ENCODE results near the gene CIBAR2.

The CIBAR2 gene

GRCh38 chr16:85100265-85100664 is 12.0 kb downstream of the CIBAR2 start:
- DNase-seq = no peak

DNA sequence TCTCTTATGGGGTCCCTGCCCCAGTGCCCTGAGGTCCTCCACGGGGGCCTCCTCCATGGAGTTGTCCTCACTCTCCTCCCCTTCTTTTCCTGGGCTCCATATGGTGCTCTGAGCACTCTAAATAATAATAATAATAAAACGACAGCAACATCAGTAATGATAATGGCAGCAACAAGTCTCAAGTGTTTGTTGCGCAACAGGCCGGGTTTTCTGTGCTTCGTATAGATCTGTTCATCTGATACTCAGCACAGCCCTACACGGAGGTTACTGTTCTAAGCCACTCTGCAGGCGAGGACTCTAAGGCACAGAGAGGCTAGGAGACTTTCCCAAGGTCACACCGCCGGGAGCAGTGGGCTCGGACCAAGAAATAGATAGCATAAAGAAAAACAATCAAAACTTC is 13.7 kb downstream of the CIBAR2 start:
- DNase-seq = no peak

- DNase-seq = no peak
These were observed 15.4 kb downstream of the CIBAR2 start for GRCh38 chr16:85096921-85097320.

DNA sequence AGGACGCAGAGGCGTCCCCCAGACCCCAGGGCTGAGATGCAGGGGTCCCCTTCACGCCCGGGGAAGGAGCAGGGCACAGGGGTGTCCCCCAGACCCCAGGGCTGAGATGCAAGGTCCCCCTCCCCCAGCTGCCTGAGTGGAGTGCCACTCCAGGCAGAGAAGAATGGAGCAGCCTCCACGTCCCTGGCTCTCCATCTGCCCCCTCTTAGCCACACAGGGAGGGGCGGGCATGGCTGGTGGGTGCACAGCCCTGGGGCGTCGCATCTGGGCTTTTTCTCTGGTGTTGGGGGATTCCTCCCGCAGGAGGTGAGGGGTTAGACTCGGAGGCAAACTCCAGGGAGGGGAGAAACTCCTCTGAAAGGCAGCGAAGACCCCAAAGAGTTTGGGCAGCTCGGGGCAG is 17.5 kb downstream of the CIBAR2 start:
- DNase-seq = no peak

DNA sequence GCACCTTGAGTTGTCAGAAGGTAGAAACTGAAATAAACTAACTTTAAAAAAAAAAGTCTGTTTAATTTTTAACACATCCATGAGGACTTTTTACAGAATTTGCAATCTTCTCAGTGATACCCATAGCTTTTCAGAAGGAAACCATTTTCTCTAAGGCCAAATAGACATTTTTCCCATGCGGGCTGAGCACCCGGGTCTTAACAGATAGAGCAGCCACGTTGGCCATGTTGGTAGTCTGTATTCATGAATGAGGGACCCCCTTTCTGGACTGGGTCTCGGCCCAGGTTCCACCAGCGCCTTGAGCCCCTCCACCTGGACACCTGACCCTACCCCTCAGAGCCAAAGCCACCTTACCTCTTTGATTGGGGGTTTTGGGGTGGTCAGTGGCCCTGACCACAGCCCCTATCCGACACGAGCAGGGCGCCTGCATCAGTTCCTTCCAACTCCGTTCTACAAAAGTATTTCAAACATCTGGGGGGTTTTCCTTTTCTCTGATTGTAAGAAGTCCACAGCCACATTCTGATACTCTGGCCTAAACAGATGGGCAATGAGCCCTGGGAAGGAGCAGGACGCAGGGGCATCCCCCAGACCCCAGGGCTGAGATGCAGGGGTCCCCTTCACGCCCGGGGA is 18.0 kb downstream of the CIBAR2 start:
- no peak for DNase-seq

- DNase-seq = no peak
These were observed 18.6 kb downstream of the CIBAR2 start for GRCh38 chr16:85093705-85094104.

GRCh38 chr16:85092851-85093250 is 19.4 kb downstream of the CIBAR2 start:
- no peak for DNase-seq

DNA sequence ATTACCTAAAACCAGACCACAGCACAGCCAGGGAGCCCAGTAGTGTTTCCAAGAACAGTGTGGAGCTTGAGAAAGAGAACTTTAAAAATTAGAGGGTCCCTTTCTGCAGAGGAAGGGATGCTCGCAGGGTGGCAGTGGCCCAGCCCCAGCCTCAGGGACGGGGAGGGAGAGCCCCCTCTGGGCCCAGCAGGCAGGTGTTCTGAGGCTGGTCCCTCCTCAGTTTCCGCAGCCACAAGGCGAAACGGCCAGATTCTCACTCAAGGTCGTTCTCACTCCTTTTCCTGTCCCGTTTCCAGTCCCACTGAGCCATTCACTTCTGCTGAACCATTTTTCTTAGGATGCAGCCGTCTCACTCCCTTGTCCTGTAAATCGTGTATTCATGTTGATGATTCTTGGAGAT is 20.0 kb downstream of the CIBAR2 start:
- DNase-seq = no peak

GRCh38 chr16:85091522-85091910 is 20.8 kb downstream of the CIBAR2 start:
- no peak for DNase-seq

DNA sequence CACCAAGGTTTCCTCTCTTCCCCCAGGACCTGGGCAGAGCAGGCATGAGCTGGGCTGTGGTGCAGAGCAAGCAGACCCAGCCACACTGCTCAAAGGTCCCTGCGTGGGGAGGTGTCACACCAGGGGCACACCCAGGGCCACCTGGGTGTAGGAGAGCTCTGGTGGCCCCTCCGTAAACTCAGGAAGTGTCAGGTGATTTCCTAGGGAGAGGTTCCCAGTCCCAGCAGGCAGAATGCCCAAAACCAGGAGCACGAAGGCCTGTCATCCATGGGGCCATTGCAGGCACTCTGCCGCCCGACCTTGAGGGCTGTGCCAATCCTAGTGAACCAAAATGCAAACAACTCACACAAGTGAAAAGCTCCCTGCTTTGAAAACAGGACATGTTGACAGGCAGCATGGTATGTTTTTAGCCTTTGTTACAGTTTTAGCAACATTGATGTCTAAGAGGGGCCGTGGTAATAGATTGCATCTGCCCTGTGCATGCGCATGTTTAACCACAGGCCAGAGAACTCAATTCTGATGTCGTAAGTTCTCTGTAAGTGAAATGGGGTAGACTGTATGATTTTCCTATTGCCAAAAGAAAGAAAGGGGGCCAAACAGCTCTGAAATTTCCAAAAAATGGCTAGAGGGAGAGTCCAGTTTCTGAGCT is 21.3 kb downstream of the CIBAR2 start:
- no peak for DNase-seq

- DNase-seq = no peak
These were observed 22.1 kb downstream of the CIBAR2 start for GRCh38 chr16:85090181-85090580.

- no peak for DNase-seq
These were observed 22.7 kb downstream of the CIBAR2 start for GRCh38 chr16:85089525-85089924.

- no peak for DNase-seq
These were observed 23.6 kb downstream of the CIBAR2 start for GRCh38 chr16:85088570-85089199.

- DNase-seq = no peak
These were observed 24.2 kb downstream of the CIBAR2 start for GRCh38 chr16:85087899-85088569.

GRCh38 chr16:85086347-85087291 is 25.7 kb downstream of the CIBAR2 start:
- DNase-seq = peak; percentile 72

DNA sequence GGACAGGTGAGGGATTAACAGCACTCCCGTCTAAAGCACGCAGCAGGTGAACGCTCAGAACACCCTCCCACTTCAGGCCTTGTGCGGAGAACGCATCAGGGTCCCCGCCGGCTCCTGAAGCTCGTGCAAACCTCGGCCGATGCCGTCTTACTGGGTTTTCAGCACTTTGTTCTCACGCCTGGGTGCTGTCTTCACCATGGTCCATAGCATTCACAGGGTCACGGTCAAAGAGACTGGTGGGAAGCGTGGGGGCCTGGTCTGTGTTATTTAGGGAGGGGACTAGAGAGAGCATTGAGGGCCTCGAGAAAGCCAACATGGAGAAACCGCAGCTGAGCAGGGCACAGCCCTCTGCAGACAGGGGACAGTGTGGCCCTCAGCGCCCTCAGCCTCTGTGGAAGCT is 26.6 kb downstream of the CIBAR2 start:
- DNase-seq = no peak

DNA sequence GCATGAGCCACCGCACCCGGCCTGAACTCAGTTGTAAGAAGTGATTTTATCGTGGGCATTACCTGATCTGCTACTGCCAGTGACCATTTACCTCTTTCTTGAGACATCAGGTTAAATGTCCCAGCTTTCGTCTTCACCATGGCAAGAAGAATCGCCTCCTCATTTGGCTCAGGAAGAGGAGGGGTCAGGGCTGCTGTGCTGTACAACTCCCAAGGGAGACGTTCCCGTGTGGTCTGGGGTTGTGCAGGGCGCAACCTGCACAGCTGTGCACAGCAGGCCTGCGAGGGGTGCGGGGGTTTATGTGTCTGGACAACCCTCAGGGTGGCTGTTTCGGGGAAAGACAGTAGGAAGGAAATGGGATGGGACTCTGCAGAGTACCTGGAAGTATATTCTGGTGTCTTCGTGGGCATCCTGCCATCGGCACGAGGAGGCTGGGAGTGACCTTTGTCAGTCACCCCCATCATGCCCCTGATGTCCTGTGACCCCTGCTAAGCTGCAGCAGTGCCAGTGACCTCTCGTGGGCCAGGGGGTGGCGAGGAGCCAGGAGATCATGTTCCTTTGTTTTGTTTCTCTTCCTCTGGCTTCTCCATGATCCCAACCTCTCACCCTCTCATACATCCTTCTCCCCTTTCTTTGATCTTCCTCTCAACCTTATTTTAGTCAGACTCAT is 27.3 kb downstream of the CIBAR2 start:
- DNase-seq = no peak

DNA sequence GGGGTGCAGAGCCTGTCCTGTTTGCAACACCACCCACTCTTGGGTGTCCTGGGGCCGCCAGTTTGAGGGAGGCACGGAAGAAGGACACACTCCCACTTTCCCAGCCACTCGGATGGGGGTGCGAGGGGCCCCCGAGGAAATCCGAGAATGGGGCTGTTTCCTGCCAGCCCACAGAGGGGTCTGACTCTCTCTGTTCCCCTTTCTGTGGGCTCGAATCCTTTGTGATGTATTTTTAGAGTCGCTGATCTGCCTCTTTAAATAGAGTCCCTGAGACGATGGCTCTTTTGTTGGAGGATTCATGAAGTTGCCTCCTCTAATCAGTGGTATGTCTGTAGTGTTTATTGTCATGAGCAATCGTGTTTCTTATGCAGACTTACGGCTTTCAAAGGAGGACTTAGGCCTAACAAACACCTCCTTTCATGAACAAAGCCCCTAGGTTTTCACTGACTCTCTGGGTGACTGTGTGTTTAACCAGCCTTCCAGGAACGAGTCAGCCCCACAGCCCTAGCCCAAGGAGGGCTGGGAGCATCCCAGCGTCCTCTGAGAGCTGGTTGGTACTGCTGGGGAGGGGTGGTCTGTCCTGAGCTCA is 29.1 kb downstream of the CIBAR2 start:
- DNase-seq = no peak

- DNase-seq = no peak
These were observed 29.9 kb downstream of the CIBAR2 start for GRCh38 chr16:85082173-85083050.

- no peak for DNase-seq
These were observed 30.5 kb downstream of the CIBAR2 start for GRCh38 chr16:85081765-85082164.

- no peak for DNase-seq
These were observed 31.2 kb downstream of the CIBAR2 start for GRCh38 chr16:85081038-85081437.
